ENCODE data around the gene SLC16A11. TPM values are rescaled to one million over a fixed set of nuclear protein-coding genes. Genes with fewer than 3 reads are reported as not detected.

Gene SLC16A11
- polyA plus RNA-seq, 2 of the 4 experiments (the other 2 are of a cell fraction): not detected

DNA sequence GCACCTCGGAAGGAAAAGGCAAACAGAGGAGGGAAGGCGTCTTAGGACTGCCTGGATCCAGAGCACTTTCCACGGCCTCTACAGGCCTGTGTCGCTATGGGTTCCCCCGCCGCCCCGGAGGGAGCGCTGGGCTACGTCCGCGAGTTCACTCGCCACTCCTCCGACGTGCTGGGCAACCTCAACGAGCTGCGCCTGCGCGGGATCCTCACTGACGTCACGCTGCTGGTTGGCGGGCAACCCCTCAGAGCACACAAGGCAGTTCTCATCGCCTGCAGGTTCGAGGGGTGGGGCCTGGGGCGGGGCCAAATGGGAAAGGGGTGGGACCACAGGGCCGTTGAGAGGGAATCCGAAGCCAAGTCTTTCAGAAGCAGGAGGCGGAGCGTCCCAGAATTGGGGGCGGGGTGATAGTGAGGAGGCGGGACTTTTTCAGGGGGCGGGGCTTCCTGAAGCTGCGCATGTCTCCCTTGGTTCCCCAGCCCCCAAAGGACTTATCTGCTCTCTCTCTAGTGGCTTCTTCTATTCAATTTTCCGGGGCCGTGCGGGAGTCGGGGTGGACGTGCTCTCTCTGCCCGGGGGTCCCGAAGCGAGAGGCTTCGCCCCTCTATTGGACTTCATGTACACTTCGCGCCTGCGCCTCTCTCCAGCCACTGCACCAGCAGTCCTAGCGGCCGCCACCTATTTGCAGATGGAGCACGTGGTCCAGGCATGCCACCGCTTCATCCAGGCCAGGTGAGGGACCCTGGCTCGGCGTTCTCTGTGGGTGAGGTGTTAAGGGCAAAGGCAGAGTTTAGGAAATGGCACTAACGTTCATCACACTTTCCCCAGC is 20.1 kb downstream of the SLC16A11 start:
- ChIA-PET CTCF (interaction anchor here (0.6 to 11.4 kb wide), 17 partner anchors 8 to 577 kb away, joined by 3 to 77 read pairs (median 4); no protein-coding TSS in a partner anchor), POLR2A (interaction anchor here (0.6 to 1.3 kb wide), 2 partner anchors 9 to 12 kb away, joined by 4 to 16 read pairs; partner anchors contain the start of gene SLC16A13)
- DNase-seq (ENCODE audit: low read depth in 1 of 2, low spot score in 1 of 2): peak; percentile 97 to 99
- Histone ChIP-seq H3K9me3 (no peaks in the 10 kb centered on the region), H3K4me3 (peak overlapping the region; percentile 9; the same call in 1 of the 3 replicates), H3K4me2 (peak overlapping the region; percentile 65), H3K4me1 (peaks cover 21% of the 10 kb centered on the region), H3K27ac (peak overlapping the region; percentile 40 to 70; a peak in 5 of 6 replicates)
- TF ChIP-seq EHF (CRISPR knock-in tag; IDR thresholded peaks at IDR 0.05) (no peak), RNF2 (IDR thresholded peaks at IDR 0.05; ENCODE audit: borderline replicate concordance, low read depth) (no peak), POLR2A (IDR thresholded peaks at IDR 0.05; ENCODE audit: low read length) (peak; percentile 40)
- TF ChIP-seq, protein P1, sequence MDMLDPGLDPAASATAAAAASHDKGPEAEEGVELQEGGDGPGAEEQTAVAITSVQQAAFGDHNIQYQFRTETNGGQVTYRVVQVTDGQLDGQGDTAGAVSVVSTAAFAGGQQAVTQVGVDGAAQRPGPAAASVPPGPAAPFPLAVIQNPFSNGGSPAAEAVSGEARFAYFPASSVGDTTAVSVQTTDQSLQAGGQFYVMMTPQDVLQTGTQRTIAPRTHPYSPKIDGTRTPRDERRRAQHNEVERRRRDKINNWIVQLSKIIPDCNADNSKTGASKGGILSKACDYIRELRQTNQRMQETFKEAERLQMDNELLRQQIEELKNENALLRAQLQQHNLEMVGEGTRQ (IDR thresholded peaks at IDR 0.05): 0 out of 2 replicates have a peak, but pooled peaks have one; percentile 5
- TF ChIP-seq, protein P2, sequence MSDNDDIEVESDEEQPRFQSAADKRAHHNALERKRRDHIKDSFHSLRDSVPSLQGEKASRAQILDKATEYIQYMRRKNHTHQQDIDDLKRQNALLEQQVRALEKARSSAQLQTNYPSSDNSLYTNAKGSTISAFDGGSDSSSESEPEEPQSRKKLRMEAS (IDR thresholded peaks at IDR 0.05): peak; percentile 51
- TF ChIP-seq, protein P3, sequence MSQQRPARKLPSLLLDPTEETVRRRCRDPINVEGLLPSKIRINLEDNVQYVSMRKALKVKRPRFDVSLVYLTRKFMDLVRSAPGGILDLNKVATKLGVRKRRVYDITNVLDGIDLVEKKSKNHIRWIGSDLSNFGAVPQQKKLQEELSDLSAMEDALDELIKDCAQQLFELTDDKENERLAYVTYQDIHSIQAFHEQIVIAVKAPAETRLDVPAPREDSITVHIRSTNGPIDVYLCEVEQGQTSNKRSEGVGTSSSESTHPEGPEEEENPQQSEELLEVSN (IDR thresholded peaks at IDR 0.05; ENCODE audit: borderline replicate concordance, low read depth): 0 out of 2 replicates have a peak, but pooled peaks have one; percentile 46
- FAIRE-seq: peak; percentile 18
- peak; percentile 52 to 76 for ATAC-seq
- WGBS (ENCODE audit: missing lambda C conversion rate): 39% methylated on average over 51 of the region's 51 CpGs

DNA sequence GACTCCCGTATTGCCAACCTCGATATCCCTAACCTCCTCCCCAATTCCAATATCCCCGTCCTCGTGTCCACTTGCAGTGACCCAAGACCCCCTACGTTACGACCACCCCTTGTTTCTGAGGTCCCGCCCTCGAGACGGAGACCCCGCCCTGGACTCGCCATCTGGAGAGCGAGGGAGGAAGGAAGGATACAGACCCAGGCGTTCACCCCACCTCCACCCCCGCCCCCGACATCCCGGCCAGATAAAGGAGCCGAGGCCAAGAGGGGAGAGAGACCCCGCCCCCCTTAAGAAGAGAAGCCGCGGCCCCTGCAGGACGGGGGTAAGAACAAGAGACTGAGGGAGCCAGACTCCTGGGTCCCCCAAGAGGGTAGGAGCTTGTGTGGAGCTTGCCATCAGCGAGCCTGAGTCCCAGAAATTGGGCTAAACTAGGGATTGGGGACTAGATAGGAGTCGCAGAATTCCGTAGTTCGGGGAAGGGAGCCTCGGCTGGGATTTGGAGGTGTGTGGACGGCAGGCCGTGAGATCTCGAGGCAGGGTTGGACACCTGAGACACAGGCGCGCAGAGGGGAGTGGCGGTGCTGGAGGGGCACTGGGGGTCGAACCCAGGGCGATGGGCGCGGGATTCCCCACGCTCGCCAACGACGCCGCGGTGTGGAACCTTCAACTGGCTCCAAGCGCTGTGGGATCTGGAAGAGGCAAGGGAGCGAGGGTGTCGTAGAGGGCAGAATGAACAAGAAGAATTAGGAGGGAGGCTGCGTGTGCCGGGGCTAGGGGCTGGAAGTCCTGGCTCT is 20.9 kb downstream of the SLC16A11 start, which contains the start of gene BCL6B:
Gene BCL6B, plus strand, starts transcription at position 270 of the 791 bp plus-strand sequence. CDS start 622 bp downstream, outside the sequence.
- FAIRE-seq: no peak
- no peak for DNase-seq (ENCODE audit: low read depth in 1 of 2, low spot score in 1 of 2)
- Histone ChIP-seq H3K9me3 (no peaks in the 10 kb centered on the region), H3K4me1 (peaks cover 24% of the 10 kb centered on the region), H3K27ac (peak within 1 kb of the TSS; percentile 42 to 71; a peak in 5 of 6 replicates), H3K4me2 (peak within 1 kb of the TSS; percentile 65), H3K4me3 (peak within 1 kb of the TSS; percentile 9; the same call in 1 of the 3 replicates)
- TF ChIP-seq NFE2L2 (conservative IDR thresholded peaks at IDR 0.05; ENCODE audit: low read length): no peak
- TF ChIP-seq ZFP36 (IDR thresholded peaks at IDR 0.05; ENCODE audit: borderline replicate concordance, partially characterized antibody): no peak
- TF ChIP-seq, protein P4, sequence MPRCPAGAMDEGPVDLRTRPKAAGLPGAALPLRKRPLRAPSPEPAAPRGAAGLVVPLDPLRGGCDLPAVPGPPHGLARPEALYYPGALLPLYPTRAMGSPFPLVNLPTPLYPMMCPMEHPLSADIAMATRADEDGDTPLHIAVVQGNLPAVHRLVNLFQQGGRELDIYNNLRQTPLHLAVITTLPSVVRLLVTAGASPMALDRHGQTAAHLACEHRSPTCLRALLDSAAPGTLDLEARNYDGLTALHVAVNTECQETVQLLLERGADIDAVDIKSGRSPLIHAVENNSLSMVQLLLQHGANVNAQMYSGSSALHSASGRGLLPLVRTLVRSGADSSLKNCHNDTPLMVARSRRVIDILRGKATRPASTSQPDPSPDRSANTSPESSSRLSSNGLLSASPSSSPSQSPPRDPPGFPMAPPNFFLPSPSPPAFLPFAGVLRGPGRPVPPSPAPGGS (IDR thresholded peaks at IDR 0.05): no peak
- no peak for TF ChIP-seq FOSL2 (IDR thresholded peaks at IDR 0.05)
- TF ChIP-seq FOSL2 (CRISPR knock-in tag; IDR thresholded peaks at IDR 0.05): no peak
- TF ChIP-seq NR3C1 (IDR thresholded peaks at IDR 0.05): no peak
- TF ChIP-seq, protein P5, sequence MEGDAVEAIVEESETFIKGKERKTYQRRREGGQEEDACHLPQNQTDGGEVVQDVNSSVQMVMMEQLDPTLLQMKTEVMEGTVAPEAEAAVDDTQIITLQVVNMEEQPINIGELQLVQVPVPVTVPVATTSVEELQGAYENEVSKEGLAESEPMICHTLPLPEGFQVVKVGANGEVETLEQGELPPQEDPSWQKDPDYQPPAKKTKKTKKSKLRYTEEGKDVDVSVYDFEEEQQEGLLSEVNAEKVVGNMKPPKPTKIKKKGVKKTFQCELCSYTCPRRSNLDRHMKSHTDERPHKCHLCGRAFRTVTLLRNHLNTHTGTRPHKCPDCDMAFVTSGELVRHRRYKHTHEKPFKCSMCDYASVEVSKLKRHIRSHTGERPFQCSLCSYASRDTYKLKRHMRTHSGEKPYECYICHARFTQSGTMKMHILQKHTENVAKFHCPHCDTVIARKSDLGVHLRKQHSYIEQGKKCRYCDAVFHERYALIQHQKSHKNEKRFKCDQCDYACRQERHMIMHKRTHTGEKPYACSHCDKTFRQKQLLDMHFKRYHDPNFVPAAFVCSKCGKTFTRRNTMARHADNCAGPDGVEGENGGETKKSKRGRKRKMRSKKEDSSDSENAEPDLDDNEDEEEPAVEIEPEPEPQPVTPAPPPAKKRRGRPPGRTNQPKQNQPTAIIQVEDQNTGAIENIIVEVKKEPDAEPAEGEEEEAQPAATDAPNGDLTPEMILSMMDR (IDR thresholded peaks at IDR 0.05): no peak
- TF ChIP-seq TP53 (CRISPR knock-in tag; IDR thresholded peaks at IDR 0.05): no peak
- no peak for TF ChIP-seq TFCP2L1 (CRISPR knock-in tag; IDR thresholded peaks at IDR 0.05)
- no peak for TF ChIP-seq HOXB13 (CRISPR knock-in tag; IDR thresholded peaks at IDR 0.05; ENCODE audit: low read depth)
- TF ChIP-seq BHLHE40 (IDR thresholded peaks at IDR 0.05; ENCODE audit: low read depth, low read length): no peak
- no peak for ATAC-seq
- ChIA-PET CTCF (interaction anchor here (0.6 to 11.4 kb wide), 24 partner anchors 8 to 576 kb away, joined by 3 to 77 read pairs (median 6); no protein-coding TSS in a partner anchor), POLR2A (interaction anchor here (1.3 kb wide), 1 partner anchor 13 kb away, joined by 16 read pairs; the partner anchor contains the start of gene SLC16A13)
- 86% methylated on average over 46 of the region's 47 CpGs for WGBS (ENCODE audit: missing lambda C conversion rate)
